ENCODE results near the gene ZCCHC9. TPM values are rescaled to one million over a fixed set of nuclear protein-coding genes. Genes with fewer than 3 reads are reported as not detected.
A peak's percentile ranks its signal among the peaks of the same experiment; 100 is the strongest.
"Not testable (repeated sequence)": the region's sequence is repeated elsewhere in the genome, so short reads cannot be mapped to it uniquely, and the experiment has no call there.

ZCCHC9 gene, protein sequence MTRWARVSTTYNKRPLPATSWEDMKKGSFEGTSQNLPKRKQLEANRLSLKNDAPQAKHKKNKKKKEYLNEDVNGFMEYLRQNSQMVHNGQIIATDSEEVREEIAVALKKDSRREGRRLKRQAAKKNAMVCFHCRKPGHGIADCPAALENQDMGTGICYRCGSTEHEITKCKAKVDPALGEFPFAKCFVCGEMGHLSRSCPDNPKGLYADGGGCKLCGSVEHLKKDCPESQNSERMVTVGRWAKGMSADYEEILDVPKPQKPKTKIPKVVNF
- polyA plus RNA-seq (2013, experiment 1 of 2): 24.4 TPM
- 30.9 TPM for polyA plus RNA-seq (2013, experiment 2 of 2)

DNA sequence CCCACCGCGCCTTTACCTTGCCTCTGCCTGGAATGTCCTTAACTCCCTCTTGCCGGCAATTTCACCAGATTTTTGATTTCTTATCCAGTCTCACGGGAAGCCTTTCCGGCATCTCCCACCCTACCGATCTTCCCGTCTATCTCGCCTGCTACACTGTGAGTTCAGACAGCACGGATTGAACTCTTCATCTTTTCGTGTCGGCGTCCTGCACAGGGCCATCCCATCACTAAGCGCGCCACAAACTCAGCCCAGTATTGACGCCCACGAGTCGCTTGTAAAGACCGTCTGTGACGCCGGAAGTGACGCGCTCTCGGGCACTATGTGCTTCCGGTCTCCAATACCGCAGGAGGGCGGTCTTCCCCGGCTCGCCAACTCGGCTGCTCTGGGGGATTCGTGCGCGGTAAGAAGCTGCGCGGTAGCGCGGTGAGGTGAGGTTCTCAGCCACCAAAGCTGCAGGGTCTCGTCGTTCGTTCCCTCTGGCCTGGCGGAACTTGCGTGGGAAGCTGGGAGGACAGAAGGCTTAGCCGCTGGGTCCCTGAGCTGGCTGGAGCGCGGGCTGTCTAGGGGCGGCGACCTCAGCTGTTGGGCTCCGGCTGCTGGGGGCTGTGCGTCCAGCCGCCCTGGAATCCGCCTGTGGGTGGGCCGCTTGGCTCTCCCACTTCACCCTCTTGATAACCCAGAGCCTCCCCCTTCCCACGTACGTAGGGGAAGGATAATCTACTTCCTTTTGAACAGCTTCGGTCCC, at the start of gene ZCCHC9:
Gene ZCCHC9, plus strand, starts transcription at position 317 of the 745 bp plus-strand sequence. CDS start 3,171 bp downstream, outside the sequence.
- H3K27me3 ChIP-seq (ENCODE audit: insufficient read depth, low read length): no peaks in the 10 kb centered on the region
- peaks cover 21% of the 10 kb centered on the region for H3K36me3 ChIP-seq (ENCODE audit: insufficient read depth, low read length)
- H3K9ac ChIP-seq (ENCODE audit: low read depth, low read length): peak within 1 kb of the TSS; percentile 94
- peaks cover 10% of the 10 kb centered on the region; the same call in 1 of the 2 replicates for H3K4me1 ChIP-seq (ENCODE audit: insufficient read depth, low read length)
- H3K9me3 ChIP-seq (ENCODE audit: insufficient read depth, low read depth, low read length): no peaks in the 10 kb centered on the region
- peak within 1 kb of the TSS; percentile 90 for H3K4me3 ChIP-seq (ENCODE audit: low read length)
- under 1% methylated on average over 54 of the region's 54 CpGs for WGBS
- H3K27ac ChIP-seq (ENCODE audit: low read depth, low read length): peak within 1 kb of the TSS; percentile 90

DNA sequence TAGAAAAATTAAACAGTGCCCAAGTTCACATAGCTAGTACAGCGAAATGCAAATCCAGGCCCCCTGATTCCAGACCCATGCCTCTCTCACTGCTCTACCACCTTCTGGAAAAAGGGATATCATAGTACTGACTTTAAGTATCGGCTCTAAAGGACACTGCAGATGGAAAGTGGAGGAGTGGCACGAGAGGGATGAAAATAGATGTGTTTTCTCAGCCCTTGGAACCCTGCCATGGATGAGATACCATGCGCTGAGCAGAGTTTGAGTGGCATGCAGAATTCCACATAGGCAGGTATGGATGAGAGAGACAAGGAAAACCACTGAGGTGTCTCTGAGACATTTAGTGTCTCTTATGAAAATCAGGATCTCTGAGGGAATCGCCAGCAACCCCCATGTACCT, 49.5 kb upstream of the ZCCHC9 start:
- H3K4me3 ChIP-seq (ENCODE audit: low read length): no peak overlapping the region
- H3K4me1 ChIP-seq (ENCODE audit: insufficient read depth, low read length): peaks cover 35% of the 10 kb centered on the region
- peaks cover 2% of the 10 kb centered on the region; the same call in 1 of the 2 replicates for H3K9me3 ChIP-seq (ENCODE audit: insufficient read depth, low read depth, low read length)
- peaks cover 3% of the 10 kb centered on the region; the same call in 1 of the 2 replicates for H3K36me3 ChIP-seq (ENCODE audit: insufficient read depth, low read length)
- WGBS: 97% methylated on average over 5 of the region's 5 CpGs
- H3K9ac ChIP-seq (ENCODE audit: low read depth, low read length): no peak overlapping the region
- H3K27ac ChIP-seq (ENCODE audit: low read depth, low read length): no peak overlapping the region
- H3K27me3 ChIP-seq (ENCODE audit: insufficient read depth, low read length): no peaks in the 10 kb centered on the region

- Histone ChIP-seq H3K4me3 (ENCODE audit: low read length) (no peak overlapping the region), H3K27me3 (ENCODE audit: insufficient read depth, low read length) (no peaks in the 10 kb centered on the region), H3K4me1 (ENCODE audit: insufficient read depth, low read length) (peaks cover 26% of the 10 kb centered on the region; the same call in 1 of the 2 replicates), H3K9me3 (ENCODE audit: insufficient read depth, low read depth, low read length) (peaks cover 2% of the 10 kb centered on the region; the same call in 1 of the 2 replicates), H3K27ac (ENCODE audit: low read depth, low read length) (no peak overlapping the region), H3K36me3 (ENCODE audit: insufficient read depth, low read length) (peaks cover 3% of the 10 kb centered on the region; the same call in 1 of the 2 replicates), H3K9ac (ENCODE audit: low read depth, low read length) (no peak overlapping the region)
- WGBS: no CpG with 5 or more reads among the region's 1 CpG
Measured at GRCh38 chr5:81252904-81253303, 48.5 kb upstream of the ZCCHC9 start.

- Histone ChIP-seq H3K4me3 (ENCODE audit: low read length) (no peak overlapping the region), H3K4me1 (ENCODE audit: insufficient read depth, low read length) (peaks cover 17% of the 10 kb centered on the region; the same call in 1 of the 2 replicates), H3K9ac (ENCODE audit: low read depth, low read length) (no peak overlapping the region), H3K27me3 (ENCODE audit: insufficient read depth, low read length) (no peaks in the 10 kb centered on the region), H3K27ac (ENCODE audit: low read depth, low read length) (no peak overlapping the region), H3K36me3 (ENCODE audit: insufficient read depth, low read length) (peaks cover 3% of the 10 kb centered on the region; the same call in 1 of the 2 replicates), H3K9me3 (ENCODE audit: insufficient read depth, low read depth, low read length) (peaks cover 2% of the 10 kb centered on the region; the same call in 1 of the 2 replicates)
- 94% methylated on average over 4 of the region's 4 CpGs for WGBS
Measured at GRCh38 chr5:81253875-81254274, 47.5 kb upstream of the ZCCHC9 start.

DNA sequence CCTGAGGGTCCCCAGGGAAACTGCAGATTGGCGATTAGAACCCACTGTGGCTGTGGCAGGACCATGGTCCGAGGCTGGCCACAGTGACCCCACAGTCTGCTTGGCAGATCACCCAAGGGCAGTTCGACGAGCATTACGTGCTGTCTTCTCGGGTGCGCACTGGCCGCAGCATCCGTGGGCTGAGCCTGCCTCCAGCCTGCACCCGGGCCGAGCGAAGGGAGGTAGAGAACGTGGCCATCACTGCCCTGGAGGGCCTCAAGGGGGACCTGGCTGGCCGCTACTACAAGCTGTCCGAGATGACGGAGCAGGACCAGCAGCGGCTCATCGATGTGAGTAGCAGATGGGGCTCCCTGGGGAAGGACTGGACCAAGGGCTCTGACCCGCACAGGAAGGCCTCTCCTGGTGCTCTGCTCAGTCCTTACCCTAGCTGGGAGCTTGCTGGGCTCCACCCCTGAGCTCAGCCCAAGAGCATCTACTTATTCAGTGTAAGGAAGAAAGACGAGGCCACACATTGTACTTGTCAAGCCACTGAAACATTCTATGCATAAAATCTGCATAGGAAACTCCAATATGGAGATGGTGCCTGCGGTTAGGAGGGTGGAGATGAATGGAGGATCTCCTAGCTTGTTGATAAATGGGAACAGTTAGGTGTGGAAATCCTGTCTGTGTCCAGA, 46.4 kb upstream of the ZCCHC9 start:
- H3K27ac ChIP-seq (ENCODE audit: low read depth, low read length): no peak overlapping the region
- WGBS: 95% methylated on average over 21 of the region's 21 CpGs
- H3K4me1 ChIP-seq (ENCODE audit: insufficient read depth, low read length): peaks cover 9% of the 10 kb centered on the region; the same call in 1 of the 2 replicates

GRCh38 chr5:81256766-81257165, 44.6 kb upstream of the ZCCHC9 start:
- Histone ChIP-seq H3K9ac (ENCODE audit: low read depth, low read length) (no peak overlapping the region), H3K27ac (ENCODE audit: low read depth, low read length) (no peak overlapping the region), H3K27me3 (ENCODE audit: insufficient read depth, low read length) (no peaks in the 10 kb centered on the region), H3K4me1 (ENCODE audit: insufficient read depth, low read length) (peaks cover 9% of the 10 kb centered on the region; the same call in 1 of the 2 replicates), H3K9me3 (ENCODE audit: insufficient read depth, low read depth, low read length) (no peaks in the 10 kb centered on the region), H3K4me3 (ENCODE audit: low read length) (no peak overlapping the region), H3K36me3 (ENCODE audit: insufficient read depth, low read length) (0 out of 2 replicates have a peak, but pooled peaks cover 5% of the 10 kb centered on the region)
- WGBS: 96% methylated on average over 1 of the region's 1 CpG

More for the DNA sequence above, 46.4 kb upstream of the ZCCHC9 start:
- Histone ChIP-seq H3K4me3 (ENCODE audit: low read length) (no peak overlapping the region), H3K9me3 (ENCODE audit: insufficient read depth, low read depth, low read length) (peaks cover 1% of the 10 kb centered on the region; the same call in 1 of the 2 replicates), H3K36me3 (ENCODE audit: insufficient read depth, low read length) (peaks cover 5% of the 10 kb centered on the region; the same call in 1 of the 2 replicates), H3K9ac (ENCODE audit: low read depth, low read length) (no peak overlapping the region), H3K27me3 (ENCODE audit: insufficient read depth, low read length) (no peaks in the 10 kb centered on the region)

DNA sequence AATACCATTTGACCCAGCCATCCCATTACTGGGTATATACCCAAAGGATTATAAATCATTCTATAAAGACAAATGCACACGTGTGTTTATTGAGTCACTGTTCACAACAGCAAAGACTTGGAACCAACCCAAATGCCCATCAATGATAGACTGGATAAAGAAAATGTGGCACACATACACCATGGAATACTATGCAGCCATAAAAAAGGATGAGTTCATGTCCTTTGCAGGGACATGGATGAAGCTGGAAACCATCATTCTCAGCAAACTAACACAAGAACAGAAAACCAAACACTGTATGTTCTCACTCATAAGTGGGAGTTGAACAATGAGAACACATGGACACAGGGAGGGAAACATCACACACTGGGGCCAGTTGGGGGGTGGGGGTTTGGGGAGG, 38.6 kb upstream of the ZCCHC9 start:
- H3K27ac ChIP-seq (ENCODE audit: low read depth, low read length); H3K9me3 ChIP-seq (ENCODE audit: insufficient read depth, low read depth, low read length); H3K36me3 ChIP-seq (ENCODE audit: insufficient read depth, low read length); H3K4me1 ChIP-seq (ENCODE audit: insufficient read depth, low read length); H3K9ac ChIP-seq (ENCODE audit: low read depth, low read length); H3K4me3 ChIP-seq (ENCODE audit: low read length); H3K27me3 ChIP-seq (ENCODE audit: insufficient read depth, low read length): not testable (repeated sequence)
- WGBS: 93% methylated on average over 1 of the region's 1 CpG

- H3K27ac ChIP-seq (ENCODE audit: low read depth, low read length): no peak overlapping the region
- H3K9ac ChIP-seq (ENCODE audit: low read depth, low read length): no peak overlapping the region
- no peak overlapping the region for H3K4me3 ChIP-seq (ENCODE audit: low read length)
- H3K9me3 ChIP-seq (ENCODE audit: insufficient read depth, low read depth, low read length): no peaks in the 10 kb centered on the region
- peaks cover 6% of the 10 kb centered on the region; the same call in 1 of the 2 replicates for H3K4me1 ChIP-seq (ENCODE audit: insufficient read depth, low read length)
- no peaks in the 10 kb centered on the region for H3K27me3 ChIP-seq (ENCODE audit: insufficient read depth, low read length)
- H3K36me3 ChIP-seq (ENCODE audit: insufficient read depth, low read length): no peaks in the 10 kb centered on the region; the same call in 1 of the 2 replicates
Measured at GRCh38 chr5:81265101-81265500, 36.3 kb upstream of the ZCCHC9 start.

- no peaks in the 10 kb centered on the region; the same call in 1 of the 2 replicates for H3K36me3 ChIP-seq (ENCODE audit: insufficient read depth, low read length)
Measured at GRCh38 chr5:81268521-81269196, 32.7 kb upstream of the ZCCHC9 start.

DNA sequence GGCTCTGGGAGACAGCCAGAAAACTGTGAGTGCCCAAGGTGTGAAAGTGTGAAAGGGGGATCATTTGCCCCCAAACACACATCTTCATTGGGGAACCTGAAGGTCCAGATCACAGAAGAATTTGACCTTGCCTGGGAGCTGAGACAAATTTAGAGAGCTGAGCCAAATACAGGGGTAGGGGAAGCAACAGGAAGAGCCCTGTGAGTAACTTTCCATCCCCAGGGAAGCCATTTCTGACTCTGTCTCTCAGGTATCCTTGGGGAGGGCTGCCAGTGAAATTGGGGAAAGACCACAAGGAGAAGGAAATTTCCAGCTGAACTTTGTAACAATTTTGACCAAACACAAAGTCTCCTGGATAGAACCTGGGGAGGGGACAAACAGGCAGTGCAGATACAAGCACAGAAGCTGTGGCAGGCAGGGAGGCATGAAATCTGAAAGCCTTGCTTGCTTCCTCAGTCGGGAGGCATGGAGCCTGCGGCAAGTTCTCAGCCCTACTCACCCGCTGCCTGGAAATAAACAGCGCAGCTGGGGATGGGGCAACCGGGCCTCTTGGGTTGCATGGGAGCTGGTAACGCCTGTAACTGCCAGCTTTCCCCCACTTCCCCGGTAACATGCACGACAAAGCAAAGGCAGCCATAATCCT, 31.5 kb upstream of the ZCCHC9 start:
- H3K27me3 ChIP-seq (ENCODE audit: insufficient read depth, low read length): no peaks in the 10 kb centered on the region
- peaks cover 17% of the 10 kb centered on the region; the same call in 1 of the 2 replicates for H3K4me1 ChIP-seq (ENCODE audit: insufficient read depth, low read length)
- peak overlapping the region; percentile 32; the same call in 1 of the 2 replicates for H3K9ac ChIP-seq (ENCODE audit: low read depth, low read length)
- WGBS: 68% methylated on average over 8 of the region's 8 CpGs
- H3K36me3 ChIP-seq (ENCODE audit: insufficient read depth, low read length): no peaks in the 10 kb centered on the region
- no peaks in the 10 kb centered on the region for H3K9me3 ChIP-seq (ENCODE audit: insufficient read depth, low read depth, low read length)
- H3K4me3 ChIP-seq (ENCODE audit: low read length): no peak overlapping the region
- peak overlapping the region; percentile 56 for H3K27ac ChIP-seq (ENCODE audit: low read depth, low read length)

More at GRCh38 chr5:81268521-81269196, 32.7 kb upstream of the ZCCHC9 start:
- Histone ChIP-seq H3K27me3 (ENCODE audit: insufficient read depth, low read length) (no peaks in the 10 kb centered on the region), H3K9me3 (ENCODE audit: insufficient read depth, low read depth, low read length) (no peaks in the 10 kb centered on the region), H3K4me1 (ENCODE audit: insufficient read depth, low read length) (peaks cover 17% of the 10 kb centered on the region; the same call in 1 of the 2 replicates), H3K4me3 (ENCODE audit: low read length) (no peak overlapping the region), H3K27ac (ENCODE audit: low read depth, low read length) (no peak overlapping the region), H3K9ac (ENCODE audit: low read depth, low read length) (no peak overlapping the region)
- WGBS: 72% methylated on average over 3 of the region's 3 CpGs

All from HUES64 (cell line).